Measurements from ENCODE around the gene ATM.

DNA sequence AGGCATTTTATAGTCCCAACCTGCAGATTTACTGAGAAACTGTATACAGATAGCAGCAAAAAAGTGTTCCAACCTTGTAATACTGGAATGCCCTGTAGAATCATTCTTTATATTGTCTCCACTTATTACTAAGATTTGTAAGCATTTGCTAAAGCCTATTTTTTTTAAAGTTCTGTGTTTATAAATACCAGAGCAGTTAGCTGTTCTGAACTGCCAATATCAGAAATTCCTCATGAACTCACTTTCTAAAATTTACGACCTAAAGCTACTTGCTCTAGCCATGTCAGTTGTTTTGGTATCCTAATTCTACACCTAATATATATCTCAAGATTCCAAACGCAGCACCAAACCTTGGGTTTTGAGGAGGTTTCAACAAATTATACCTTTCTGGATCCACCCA is 141.3 kb downstream of the ATM start:
- TF ChIP-seq, protein P1, sequence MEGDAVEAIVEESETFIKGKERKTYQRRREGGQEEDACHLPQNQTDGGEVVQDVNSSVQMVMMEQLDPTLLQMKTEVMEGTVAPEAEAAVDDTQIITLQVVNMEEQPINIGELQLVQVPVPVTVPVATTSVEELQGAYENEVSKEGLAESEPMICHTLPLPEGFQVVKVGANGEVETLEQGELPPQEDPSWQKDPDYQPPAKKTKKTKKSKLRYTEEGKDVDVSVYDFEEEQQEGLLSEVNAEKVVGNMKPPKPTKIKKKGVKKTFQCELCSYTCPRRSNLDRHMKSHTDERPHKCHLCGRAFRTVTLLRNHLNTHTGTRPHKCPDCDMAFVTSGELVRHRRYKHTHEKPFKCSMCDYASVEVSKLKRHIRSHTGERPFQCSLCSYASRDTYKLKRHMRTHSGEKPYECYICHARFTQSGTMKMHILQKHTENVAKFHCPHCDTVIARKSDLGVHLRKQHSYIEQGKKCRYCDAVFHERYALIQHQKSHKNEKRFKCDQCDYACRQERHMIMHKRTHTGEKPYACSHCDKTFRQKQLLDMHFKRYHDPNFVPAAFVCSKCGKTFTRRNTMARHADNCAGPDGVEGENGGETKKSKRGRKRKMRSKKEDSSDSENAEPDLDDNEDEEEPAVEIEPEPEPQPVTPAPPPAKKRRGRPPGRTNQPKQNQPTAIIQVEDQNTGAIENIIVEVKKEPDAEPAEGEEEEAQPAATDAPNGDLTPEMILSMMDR (IDR thresholded peaks at IDR 0.05) = no peak
- no peak for TF ChIP-seq POLR2A (IDR thresholded peaks at IDR 0.05)

Measured in Peyer's patch (tissue), 4 donors.